Adrenal gland (tissue), 12 donors: ENCODE data around the gene FBXW8. TPM values are rescaled to one million over a fixed set of nuclear protein-coding genes. Genes with fewer than 3 reads are reported as not detected.

Experiments
- DNase-seq, 7 donors: peaks; one replicate each; pipeline ENCODE4 v3.0.0-alpha.2; 2019 to 2020
- H3K27ac ChIP-seq, 5 donors: fragments of 200-600 bp; sonication (generic) in 4 of 5; 1 replicate in 3 of 5; 2 replicates in 2 of 5; pipeline versions ENCODE4 v1.5.1 to v1.8.0; 2016 to 2020; ENCODE audit warnings: mild to moderate bottlenecking in 1 of 5
- H3K27me3 ChIP-seq: fragments of 200-600 bp; 2 replicates; pipeline ENCODE4 v1.8.0; 2021
- H3K36me3 ChIP-seq, 2 donors: fragments of 200-600 bp; replicated peaks in 1 of 2; 1 replicate in 1 of 2; 2 replicates in 1 of 2; pipeline versions ENCODE4 v1.5.1 to v1.8.0; 2018 to 2022
- H3K4me1 ChIP-seq, 2 donors: fragments of 200-600 bp; replicated peaks in 1 of 2; 1 replicate in 1 of 2; 2 replicates in 1 of 2; pipeline versions ENCODE4 v1.5.1 to v1.8.0; 2018 to 2021
- H3K4me3 ChIP-seq, 4 donors: fragments of 200-600 bp; sonication (generic) in 3 of 4; one replicate each; pipeline ENCODE4 v1.5.1; 2016 to 2018
- H3K9me3 ChIP-seq, 3 donors: fragments of 200-600 bp; sonication (generic) in 1 of 3; replicated peaks in 1 of 3; 1 replicate in 2 of 3; 2 replicates in 1 of 3; pipeline versions ENCODE4 v1.5.1 to v1.8.0; 2016 to 2021
- CTCF ChIP-seq, 6 experiments: fragments of 450-650 bp in 4 of 6; fragments of 200-600 bp in 2 of 6; sonication (generic) in 1 of 6; IDR thresholded peaks; 1 replicate in 5 of 6; 2 replicates in 1 of 6; pipeline versions ENCODE4 v1.5.1 to v1.8.0; 2016 to 2021; ENCODE audit warnings: antibody characterized with exemption in 6 of 6, mild to moderate bottlenecking in 2 of 6, moderate library complexity in 1 of 6
- POLR2A ChIP-seq, 2 donors: fragments of 450-650 bp; IDR thresholded peaks; one replicate each; pipeline ENCODE4 v1.6.1; 2017; ENCODE audit warnings: antibody characterized with exemption in 2 of 2, mild to moderate bottlenecking in 2 of 2, moderate library complexity in 1 of 2
- WGBS, 4 donors: extraction: QIAGEN DNeasy Blood & Tissue Kit in 2 of 4; methylation state at CpG; one replicate each; pipeline versions ENCODE4 v1.1.5 to v1.1.7; 2013 to 2017; 5-methylcytosine and 5-hydroxymethylcytosine counted together
- intact Hi-C, 2 donors: fragments of 100-400 bp; cut with DNase I; formaldehyde crosslinking; loops; one replicate each; pipeline versions ENCODE4 v1.14.1 to v1.15.0; 2022 to 2023
- polyA plus RNA-seq, 3 donors: library from polyadenylated mRNA; stranded (reverse); fragments of 200-250 nt in 2 of 3; fragments of 350-450 nt in 1 of 3; fragmentation: Illumina TruSeq in 1 of 3; extraction: RNeasy Lipid Tissue Mini Kit (QIAGEN cat#74804) in 1 of 3; gene quantifications; one replicate each; pipeline ENCODE4 v1.2.3, GENCODE V29; 2013 to 2014
- total RNA-seq, 9 donors: library from RNA; depleted of rRNA in 4 of 9; stranded (reverse); fragments of >200 nt in 4 of 9; fragments of 120-200 nt in 1 of 9; fragmentation: NEBNext Ultra II Directional in 1 of 9; extraction: Animal tissue kit (Norgen Biotek cat#: 25700) in 1 of 9; gene quantifications; one replicate each; pipeline versions ENCODE4 v1.1.0 to v1.2.4, GENCODE V29; 2013 to 2023
- donor health status: healthy with polysubstance abuse.
- donor health status: Bipolar disorder and iron deficiency.
- donor health status: DM: yes; HTN: yes; CAD: no.
- donor health status: DM: no; HTN: no; CAD: no.
- donor health status: DM: no; HTN: no; CAD: no.
- donor health status: DM: yes; HTN: yes; CAD: no.

FBXW8 gene
- total and polyA plus RNA-seq, 12 donors = 2.9 to 19.1 (median 14.3) TPM

- no peaks in the 10 kb centered on the region for H3K9me3 ChIP-seq
- TF ChIP-seq CTCF (IDR thresholded peaks at IDR 0.05) (no peak), POLR2A (IDR thresholded peaks at IDR 0.05) (no peak)
- H3K27me3 ChIP-seq = no peaks in the 10 kb centered on the region
- H3K4me1 ChIP-seq = peaks cover 0 to 7% of the 10 kb centered on the region in 2 donors
- intact Hi-C loops = no loop called here
- H3K27ac ChIP-seq = no peak overlapping the region
- 79 to 86% (median 81%) methylated on average over 3 of the region's 3 CpGs for WGBS, 4 donors
- no peaks in the 10 kb centered on the region for H3K36me3 ChIP-seq
- DNase-seq = no peak
- no peak overlapping the region for H3K4me3 ChIP-seq
Measured at GRCh38 chr12:116975779-116976393, 65.1 kb downstream of the FBXW8 start.

- Histone ChIP-seq H3K27me3 (no peaks in the 10 kb centered on the region), H3K4me3 (no peak overlapping the region), H3K9me3 (no peaks in the 10 kb centered on the region), H3K27ac (no peak overlapping the region), H3K36me3 (no peaks in the 10 kb centered on the region), H3K4me1 (peaks cover 0 to 7% of the 10 kb centered on the region in 2 donors)
- TF ChIP-seq CTCF (IDR thresholded peaks at IDR 0.05) = no peak
- no peak for TF ChIP-seq POLR2A (IDR thresholded peaks at IDR 0.05)
- intact Hi-C loops = no loop called here
- DNase-seq = no peak
- WGBS, 4 donors = 91 to 92% (median 91%) methylated on average over 13 of the region's 13 CpGs
Measured at GRCh38 chr12:116977465-116978380, 67.0 kb downstream of the FBXW8 start.

GRCh38 chr12:116978791-116979508 is 68.2 kb downstream of the FBXW8 start:
- WGBS, 4 donors = 89 to 93% (median 89%) methylated on average over 7 of the region's 7 CpGs
- intact Hi-C loops = no loop called here
- no peaks in the 10 kb centered on the region for H3K36me3 ChIP-seq
- H3K4me1 ChIP-seq = peaks cover 0 to 7% of the 10 kb centered on the region in 2 donors
- no peaks in the 10 kb centered on the region for H3K27me3 ChIP-seq
- no peaks in the 10 kb centered on the region for H3K9me3 ChIP-seq
- no peak for DNase-seq
- no peak overlapping the region for H3K4me3 ChIP-seq
- no peak overlapping the region for H3K27ac ChIP-seq
- no peak for TF ChIP-seq POLR2A (IDR thresholded peaks at IDR 0.05)
- TF ChIP-seq CTCF (IDR thresholded peaks at IDR 0.05) = no peak

- no peaks in the 10 kb centered on the region for H3K9me3 ChIP-seq
- intact Hi-C loops = no loop called here
- TF ChIP-seq POLR2A (IDR thresholded peaks at IDR 0.05) (no peak), CTCF (IDR thresholded peaks at IDR 0.05) (no peak)
- 76 to 95% (median 89%) methylated on average over 1 of the region's 1 CpG for WGBS, 4 donors
- H3K27ac ChIP-seq = no peak overlapping the region
- DNase-seq = no peak
- H3K4me3 ChIP-seq = no peak overlapping the region
- peaks cover 0 to 7% of the 10 kb centered on the region in 2 donors for H3K4me1 ChIP-seq
- no peaks in the 10 kb centered on the region for H3K36me3 ChIP-seq
- no peaks in the 10 kb centered on the region for H3K27me3 ChIP-seq
Measured at GRCh38 chr12:116980083-116980482, 69.3 kb downstream of the FBXW8 start.
